HG02840 (cell line): ENCODE measurements around the gene GBGT1.

Experiments
- ATAC-seq: cut with Tn5 transposase; IDR thresholded peaks from one replicate; pipeline ENCODE4 v1.9.1; 2021; ENCODE audit warnings: mild to moderate bottlenecking, moderate library complexity, moderate number of reproducible peaks; ENCODE audit not compliant: unreplicated experiment, low FRiP score

Gene GBGT1

GRCh38 chr9:133166392-133166791 lies 2.7 kb upstream of the GBGT1 start:
- ATAC-seq = no peak

- no peak for ATAC-seq
Measured at GRCh38 chr9:133165452-133165730, 1.7 kb upstream of the GBGT1 start.

- ATAC-seq = no peak
Measured at GRCh38 chr9:133164191-133164590, 477 bp upstream of the GBGT1 start.

GRCh38 chr9:133162861-133163503 lies 732 bp downstream of the GBGT1 start:
- ATAC-seq = no peak

- no peak for ATAC-seq
Measured at GRCh38 chr9:133161547-133161950, 2.2 kb downstream of the GBGT1 start.

- ATAC-seq = no peak
Measured at GRCh38 chr9:133160742-133161546, 2.8 kb downstream of the GBGT1 start.

GRCh38 chr9:133158695-133159094 lies 5.0 kb downstream of the GBGT1 start:
- no peak for ATAC-seq

- no peak for ATAC-seq
Measured at GRCh38 chr9:133155156-133155555, 8.6 kb downstream of the GBGT1 start.

- no peak for ATAC-seq
Measured at GRCh38 chr9:133154097-133154989, 9.4 kb downstream of the GBGT1 start.

- no peak for ATAC-seq
Measured at GRCh38 chr9:133153227-133154096, 10.3 kb downstream of the GBGT1 start.

GRCh38 chr9:133151601-133152525 lies 11.9 kb downstream of the GBGT1 start:
- no peak for ATAC-seq

- no peak for ATAC-seq
Measured at GRCh38 chr9:133151041-133151440, 12.7 kb downstream of the GBGT1 start.

- ATAC-seq = peak; percentile 54
Measured at GRCh38 chr9:133149130-133150015, 14.3 kb downstream of the GBGT1 start.

GRCh38 chr9:133148199-133149129 lies 15.2 kb downstream of the GBGT1 start:
- peak; percentile 20 for ATAC-seq

GRCh38 chr9:133147412-133148198 lies 16.1 kb downstream of the GBGT1 start:
- no peak for ATAC-seq

GRCh38 chr9:133146746-133147411 lies 16.8 kb downstream of the GBGT1 start:
- ATAC-seq = no peak
